Right lobe of liver (tissue), 6 donors: ENCODE data around the gene RERE. TPM values are rescaled to one million over a fixed set of nuclear protein-coding genes. Genes with fewer than 3 reads are reported as not detected.
A peak's percentile ranks its signal among the peaks of the same experiment; 100 is the strongest.

Experiments
- ATAC-seq, 4 donors: fragments of 200-7000 bp; cut with Tn5 transposase; one replicate each; pipeline ENCODE4 v1.9.1; 2020; ENCODE audit warnings: mild to moderate bottlenecking in 4 of 4, moderate library complexity in 4 of 4
- DNase-seq, 3 donors: peaks; one replicate each; pipeline ENCODE4 v3.0.0-alpha.2; 2020
- H3K27ac ChIP-seq, 3 donors: fragments of 200-600 bp; one replicate each; pipeline ENCODE4 v1.8.0; 2022
- H3K27me3 ChIP-seq, 2 donors: fragments of 200-600 bp; one replicate each; pipeline ENCODE4 v1.8.0; 2022
- H3K36me3 ChIP-seq, 4 donors: fragments of 200-600 bp; sonication (generic) in 1 of 4; one replicate each; pipeline versions ENCODE4 v1.5.1 to v1.8.0; 2017 to 2022; ENCODE audit warnings: control low read depth in 1 of 4
- H3K4me1 ChIP-seq, 4 donors: fragments of 200-600 bp; sonication (generic) in 1 of 4; one replicate each; pipeline versions ENCODE4 v1.5.1 to v1.8.0; 2017 to 2022; ENCODE audit warnings: control low read depth in 1 of 4
- H3K4me3 ChIP-seq, 3 donors: fragments of 200-600 bp; one replicate each; pipeline ENCODE4 v1.8.0; 2022
- H3K9me3 ChIP-seq, 4 donors: fragments of 200-600 bp; sonication (generic) in 1 of 4; one replicate each; pipeline versions ENCODE4 v1.5.1 to v1.8.0; 2017 to 2022; ENCODE audit warnings: control low read depth in 1 of 4
- POLR2A ChIP-seq: fragments of 450-650 bp; IDR thresholded peaks from one replicate; pipeline ENCODE4 v1.6.1; 2017; ENCODE audit warnings: antibody characterized with exemption, mild to moderate bottlenecking
- WGBS: methylation state at CpG from one replicate; pipeline ENCODE4 v1.1.6; 2018; ENCODE audit warnings: low coverage, low lambda C conversion rate; ENCODE audit not compliant: insufficient coverage; ENCODE audit errors: missing lambda C conversion rate; 5-methylcytosine and 5-hydroxymethylcytosine counted together
- intact Hi-C, 2 donors: fragments of 100-400 bp; cut with DNase I; formaldehyde crosslinking; loops; one replicate each; pipeline versions ENCODE4 v1.11.2 to v1.14.1; 2022
- total RNA-seq, 6 experiments: library from RNA; depleted of rRNA in 2 of 6; stranded (reverse); fragments of >200 nt in 2 of 6; fragmentation: NEBNext Ultra II Directional in 3 of 6; extraction: Animal tissue kit (Norgen Biotek cat#: 25700) in 3 of 6; gene quantifications; one replicate each; pipeline versions ENCODE4 v1.1.0 to v1.2.4, GENCODE V29; 2016 to 2023
- TF ChIP-seq, protein P1 (sequence below), 4 donors: fragments of 200-600 bp in 3 of 4; fragments of 450-650 bp in 1 of 4; IDR thresholded peaks; one replicate each; pipeline versions ENCODE4 v1.5.1 to v1.8.0; 2016 to 2022; ENCODE audit warnings: antibody characterized with exemption in 4 of 4, mild to moderate bottlenecking in 2 of 4
- donor health status: DM: no; HTN: yes; CAD: no.
- donor health status: DM: no; HTN: no; CAD: no.
- donor health status: DM: no; HTN: no; CAD: no.
- donor health status: DM: no; HTN: yes; CAD: no.
- donor health status: DM: no; HTN: yes; CAD: no.

RERE gene
- total RNA-seq, 6 experiments from 2014 or later, result 17.5 to 38.4 (median 25.0) TPM

DNA sequence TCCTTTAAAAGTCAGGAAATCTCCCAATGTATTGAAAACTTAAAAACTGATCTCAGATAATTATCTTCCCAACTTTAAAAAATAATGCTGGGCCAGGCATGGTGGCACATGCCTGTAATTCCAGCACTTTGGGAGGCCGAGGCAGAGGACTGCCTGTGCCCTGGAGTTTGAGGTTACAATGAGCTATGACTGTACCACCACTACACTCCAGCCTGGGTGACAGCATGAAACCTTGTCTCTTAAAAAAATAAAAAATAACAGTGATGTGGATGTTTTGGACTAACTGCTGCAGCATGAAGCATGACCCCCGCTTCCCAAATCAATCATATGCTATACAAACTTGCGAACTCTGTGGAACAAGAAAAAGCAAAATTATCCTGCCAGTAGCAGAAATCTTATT lies 186.3 kb downstream of the RERE start:
- H3K4me3 ChIP-seq, result no peak overlapping the region
- no peak for DNase-seq
- 89% methylated on average over 3 of the region's 3 CpGs for WGBS
- TF ChIP-seq POLR2A, result no peak
- TF ChIP-seq, protein P1, sequence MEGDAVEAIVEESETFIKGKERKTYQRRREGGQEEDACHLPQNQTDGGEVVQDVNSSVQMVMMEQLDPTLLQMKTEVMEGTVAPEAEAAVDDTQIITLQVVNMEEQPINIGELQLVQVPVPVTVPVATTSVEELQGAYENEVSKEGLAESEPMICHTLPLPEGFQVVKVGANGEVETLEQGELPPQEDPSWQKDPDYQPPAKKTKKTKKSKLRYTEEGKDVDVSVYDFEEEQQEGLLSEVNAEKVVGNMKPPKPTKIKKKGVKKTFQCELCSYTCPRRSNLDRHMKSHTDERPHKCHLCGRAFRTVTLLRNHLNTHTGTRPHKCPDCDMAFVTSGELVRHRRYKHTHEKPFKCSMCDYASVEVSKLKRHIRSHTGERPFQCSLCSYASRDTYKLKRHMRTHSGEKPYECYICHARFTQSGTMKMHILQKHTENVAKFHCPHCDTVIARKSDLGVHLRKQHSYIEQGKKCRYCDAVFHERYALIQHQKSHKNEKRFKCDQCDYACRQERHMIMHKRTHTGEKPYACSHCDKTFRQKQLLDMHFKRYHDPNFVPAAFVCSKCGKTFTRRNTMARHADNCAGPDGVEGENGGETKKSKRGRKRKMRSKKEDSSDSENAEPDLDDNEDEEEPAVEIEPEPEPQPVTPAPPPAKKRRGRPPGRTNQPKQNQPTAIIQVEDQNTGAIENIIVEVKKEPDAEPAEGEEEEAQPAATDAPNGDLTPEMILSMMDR (IDR thresholded peaks at IDR 0.05), result no peak
- no peaks in the 10 kb centered on the region for H3K27me3 ChIP-seq
- H3K27ac ChIP-seq, result no peak overlapping the region
- no peak for ATAC-seq
- peaks cover 0 to 43% (median 19%) of the 10 kb centered on the region in 4 donors for H3K4me1 ChIP-seq
- intact Hi-C loops, result no loop called here
- no peaks in the 10 kb centered on the region for H3K9me3 ChIP-seq
- H3K36me3 ChIP-seq, result no peaks in the 10 kb centered on the region

DNA sequence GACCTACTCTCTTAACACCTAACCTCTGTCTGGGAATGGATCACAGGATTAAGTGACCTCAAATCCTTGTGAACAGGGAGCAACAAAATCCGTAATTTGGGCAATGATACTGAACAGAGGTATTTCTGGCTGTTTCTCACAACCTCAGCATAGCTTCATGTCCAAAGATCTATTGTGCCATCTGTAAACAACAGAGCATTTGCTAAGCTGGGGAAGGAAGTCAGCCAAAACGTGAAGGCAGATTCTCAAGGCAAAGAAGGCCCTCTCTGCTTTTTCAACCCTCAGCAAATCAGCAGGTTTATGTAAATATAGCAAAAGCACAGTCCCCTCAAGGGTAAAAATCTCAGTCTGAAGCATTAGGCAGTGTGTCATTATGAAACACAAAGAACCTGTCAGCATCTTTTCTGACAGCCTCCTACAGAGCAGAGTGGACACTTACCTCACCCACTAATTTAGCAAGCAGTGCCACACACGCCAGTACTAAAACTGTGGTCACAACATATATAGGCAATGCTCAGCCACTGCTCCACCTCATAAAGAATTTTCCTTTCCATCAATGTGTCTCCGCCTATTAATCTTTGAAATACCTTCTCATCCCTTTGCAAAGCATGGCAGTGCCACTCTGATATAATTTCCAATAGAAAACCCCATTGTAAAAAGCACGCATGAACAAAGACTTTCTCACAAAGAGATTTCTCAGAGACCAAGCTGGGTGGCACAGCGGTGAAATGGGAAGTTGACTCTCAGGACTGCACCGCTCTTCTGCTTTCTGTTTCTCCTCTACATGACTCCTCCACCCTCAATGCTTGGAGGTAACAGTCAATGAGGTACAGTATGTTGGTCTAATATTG lies 188.0 kb downstream of the RERE start:
- intact Hi-C loops, result no loop called here
- Histone ChIP-seq H3K4me3 (no peak overlapping the region), H3K9me3 (no peaks in the 10 kb centered on the region), H3K27me3 (no peaks in the 10 kb centered on the region), H3K4me1 (peaks cover 0 to 56% (median 24%) of the 10 kb centered on the region in 4 donors), H3K27ac (peak overlapping the region; percentile 20 to 61 (median 34)), H3K36me3 (no peaks in the 10 kb centered on the region)
- peak; percentile 72 to 85 (median 81) for ATAC-seq
- 37% methylated on average over 7 of the region's 7 CpGs for WGBS
- peak in 1 of 3 donors; percentile 59 for DNase-seq
- TF ChIP-seq, protein P1 (IDR thresholded peaks at IDR 0.05), result no peak
- TF ChIP-seq POLR2A, result no peak

DNA sequence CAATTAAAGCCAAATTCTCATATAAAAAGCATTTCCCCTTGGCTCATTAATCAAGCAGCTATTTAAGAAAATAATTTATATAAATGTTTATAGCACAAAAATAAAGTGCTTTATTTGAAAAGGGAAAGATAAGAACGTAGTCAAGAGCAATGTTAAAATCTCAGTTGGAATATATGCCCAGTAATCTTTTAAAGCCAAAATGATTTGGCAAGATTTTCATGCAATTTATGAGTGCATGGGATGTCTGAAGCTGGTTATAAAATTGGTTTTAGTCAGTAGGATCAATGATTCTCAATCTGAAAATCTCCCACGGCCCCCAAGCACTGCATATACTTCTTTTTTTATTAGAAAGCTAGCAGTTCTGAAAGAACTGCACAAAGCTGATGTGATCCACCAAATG lies 188.8 kb downstream of the RERE start:
- 26% methylated on average over 2 of the region's 2 CpGs for WGBS
- no peaks in the 10 kb centered on the region for H3K9me3 ChIP-seq
- H3K4me1 ChIP-seq, result peaks cover 0 to 56% (median 24%) of the 10 kb centered on the region in 4 donors
- no peaks in the 10 kb centered on the region for H3K36me3 ChIP-seq
- intact Hi-C loops, result no loop called here
- H3K27ac ChIP-seq, result peak overlapping the region; percentile 20 to 61 (median 34)
- ATAC-seq (no peak), DNase-seq (no peak)
- H3K27me3 ChIP-seq, result no peaks in the 10 kb centered on the region
- TF ChIP-seq, protein P1 (IDR thresholded peaks at IDR 0.05), result no peak
- TF ChIP-seq POLR2A, result no peak
- no peak overlapping the region for H3K4me3 ChIP-seq

DNA sequence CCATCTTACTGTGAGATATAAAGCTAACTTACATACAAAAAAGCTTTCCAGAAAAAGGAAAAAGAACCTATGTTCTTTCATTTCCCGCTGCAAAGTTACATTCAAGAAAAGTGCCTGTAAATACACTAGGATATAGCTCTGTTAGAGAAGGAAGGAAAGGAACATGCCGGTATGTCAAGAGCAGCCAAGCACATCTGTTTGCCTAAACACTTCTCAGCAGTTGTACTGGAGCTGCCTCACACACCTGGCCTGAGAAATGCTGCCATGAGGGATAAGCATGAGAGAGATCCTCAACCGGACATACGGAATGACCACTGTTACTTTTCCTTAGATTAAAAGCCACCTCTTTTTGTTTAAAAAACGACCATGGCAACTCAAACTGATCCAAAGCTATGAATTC lies 189.7 kb downstream of the RERE start:
- peak overlapping the region in 2 of 3 donors; percentile 1 to 61 for H3K27ac ChIP-seq
- 81% methylated on average over 5 of the region's 5 CpGs for WGBS
- no peaks in the 10 kb centered on the region for H3K9me3 ChIP-seq
- H3K36me3 ChIP-seq, result no peaks in the 10 kb centered on the region
- peaks cover 0 to 65% (median 28%) of the 10 kb centered on the region in 4 donors for H3K4me1 ChIP-seq
- no peak for TF ChIP-seq POLR2A
- TF ChIP-seq, protein P1 (IDR thresholded peaks at IDR 0.05), result no peak
- ATAC-seq, result no peak
- DNase-seq, result no peak
- H3K27me3 ChIP-seq, result no peaks in the 10 kb centered on the region
- H3K4me3 ChIP-seq, result no peak overlapping the region
- intact Hi-C loops, result no loop called here
